ENCODE results near the gene ZNF367. TPM values are rescaled to one million over a fixed set of nuclear protein-coding genes. Genes with fewer than 3 reads are reported as not detected.
A peak's percentile ranks its signal among the peaks of the same experiment; 100 is the strongest.

The ZNF367 gene
- total RNA-seq, 1 donor from 2014 or later, result 18.0 TPM

GRCh38 chr9:96381125-96381524 is 37.0 kb downstream of the ZNF367 start:
- Mint-ChIP-seq H3K4me1 (peaks cover 21% of the 10 kb centered on the region), H3K36me3 (peaks cover 12% of the 10 kb centered on the region), H3K27ac (peak overlapping the region; percentile 35), H3K9me3 (no peaks in the 10 kb centered on the region), H3K4me3 (no peak overlapping the region), H3K27me3 (ENCODE audit: insufficient read depth, low read depth) (peaks cover 4% of the 10 kb centered on the region)
- no peaks in the 10 kb centered on the region for H3K4me1 ChIP-seq
- no peak overlapping the region for H3K9ac ChIP-seq
- no peak for TF ChIP-seq CTCF (IDR thresholded peaks at IDR 0.05)
- TF ChIP-seq EZH2phosphoT487 (IDR thresholded peaks at IDR 0.05), result no peak
- no peaks in the 10 kb centered on the region for H4K20me1 ChIP-seq (ENCODE audit: low read depth)
- no peak overlapping the region for H3K4me3 ChIP-seq
- H3K27ac ChIP-seq, result no peak overlapping the region
- H3F3A ChIP-seq (ENCODE audit: low read depth), result peaks cover 28% of the 10 kb centered on the region
- no peak for DNase-seq (ENCODE audit: low spot score)
- no peaks in the 10 kb centered on the region for H3K36me3 ChIP-seq
- no peak overlapping the region for H2AFZ ChIP-seq (replicated peaks)
- no peaks in the 10 kb centered on the region for H3K79me2 ChIP-seq (ENCODE audit: low read depth)
- peaks cover 6% of the 10 kb centered on the region for H3K27me3 ChIP-seq
- no peak overlapping the region for H3K4me2 ChIP-seq
- no peaks in the 10 kb centered on the region for H3K9me3 ChIP-seq (ENCODE audit: low read depth)

- Mint-ChIP-seq H3K27ac (no peak overlapping the region), H3K4me1 (peaks cover 21% of the 10 kb centered on the region), H3K4me3 (no peak overlapping the region), H3K36me3 (peaks cover 9% of the 10 kb centered on the region), H3K27me3 (ENCODE audit: insufficient read depth, low read depth) (peaks cover 4% of the 10 kb centered on the region), H3K9me3 (no peaks in the 10 kb centered on the region)
- Histone ChIP-seq H3K27me3 (peaks cover 6% of the 10 kb centered on the region), H3K9me3 (ENCODE audit: low read depth) (no peaks in the 10 kb centered on the region), H4K20me1 (ENCODE audit: low read depth) (no peaks in the 10 kb centered on the region), H3K9ac (no peak overlapping the region), H3K27ac (no peak overlapping the region), H3K4me1 (no peaks in the 10 kb centered on the region), H3K4me3 (no peak overlapping the region), H3K4me2 (no peak overlapping the region), H3K79me2 (ENCODE audit: low read depth) (no peaks in the 10 kb centered on the region), H3K36me3 (no peaks in the 10 kb centered on the region), H2AFZ (replicated peaks) (no peak overlapping the region), H3F3A (ENCODE audit: low read depth) (peaks cover 14% of the 10 kb centered on the region)
- TF ChIP-seq EZH2 (IDR thresholded peaks at IDR 0.05) (no peak), CTCF (IDR thresholded peaks at IDR 0.05) (no peak), EZH2phosphoT487 (IDR thresholded peaks at IDR 0.05) (no peak)
- DNase-seq (ENCODE audit: low spot score), result no peak
These were observed 38.7 kb downstream of the ZNF367 start for GRCh38 chr9:96379461-96379860.

- no peaks in the 10 kb centered on the region for H3K9me3 ChIP-seq (ENCODE audit: low read depth)
- DNase-seq (ENCODE audit: low spot score), result no peak
- H2AFZ ChIP-seq (replicated peaks), result no peak overlapping the region
- no peak overlapping the region for H3K27ac ChIP-seq
- H3K27me3 Mint-ChIP-seq (ENCODE audit: insufficient read depth, low read depth), result peaks cover 2% of the 10 kb centered on the region
- no peak overlapping the region for H3K4me3 Mint-ChIP-seq
- H3K9ac ChIP-seq, result no peak overlapping the region
- H3K79me2 ChIP-seq (ENCODE audit: low read depth), result no peaks in the 10 kb centered on the region
- peaks cover 16% of the 10 kb centered on the region for H3K4me1 Mint-ChIP-seq
- peaks cover 9% of the 10 kb centered on the region for H3K36me3 Mint-ChIP-seq
- no peaks in the 10 kb centered on the region for H3K4me1 ChIP-seq
- no peaks in the 10 kb centered on the region for H3K9me3 Mint-ChIP-seq
- no peaks in the 10 kb centered on the region for H4K20me1 ChIP-seq (ENCODE audit: low read depth)
- peaks cover 5% of the 10 kb centered on the region for H3F3A ChIP-seq (ENCODE audit: low read depth)
- H3K27me3 ChIP-seq, result peaks cover 6% of the 10 kb centered on the region
- no peak overlapping the region for H3K27ac Mint-ChIP-seq
- no peaks in the 10 kb centered on the region for H3K36me3 ChIP-seq
- no peak for TF ChIP-seq EZH2 (IDR thresholded peaks at IDR 0.05)
- no peak for TF ChIP-seq CTCF (IDR thresholded peaks at IDR 0.05)
- TF ChIP-seq EZH2phosphoT487 (IDR thresholded peaks at IDR 0.05), result no peak
- H3K4me2 ChIP-seq, result no peak overlapping the region
- H3K4me3 ChIP-seq, result no peak overlapping the region
These were observed 40.0 kb downstream of the ZNF367 start for GRCh38 chr9:96378187-96378586.
